ENCODE data around the gene SLC6A9. TPM values are rescaled to one million over a fixed set of nuclear protein-coding genes. Genes with fewer than 3 reads are reported as not detected.

Gene SLC6A9
- total RNA-seq, 1 experiment from 2014 or later = 30.1 TPM

- H3K79me2 ChIP-seq (ENCODE audit: insufficient read depth, low read length) = no peaks in the 10 kb centered on the region
- no peak overlapping the region for H4K91ac ChIP-seq (ENCODE audit: insufficient read length, low read depth, low read length)
- no peak overlapping the region for H2BK5ac ChIP-seq (ENCODE audit: insufficient read length, low read length)
- no peaks in the 10 kb centered on the region for H3K23me2 ChIP-seq (ENCODE audit: insufficient read length, low read depth, low read length, poor library complexity, severe bottlenecking)
- no CpG with 5 or more reads among the region's 22 CpGs for WGBS (ENCODE audit: extremely low coverage, insufficient read length, low lambda C conversion rate)
- H3K18ac ChIP-seq (ENCODE audit: insufficient read length, low read depth, low read length) = no peak overlapping the region
- DNase-seq = no peak
- no peak overlapping the region for H4K8ac ChIP-seq (replicated peaks; ENCODE audit: insufficient read length, low read depth, low read length)
- H3K9ac ChIP-seq (ENCODE audit: extremely low read depth, insufficient read length, low read length) = no peak overlapping the region
- no peak overlapping the region for H2AK5ac ChIP-seq (ENCODE audit: insufficient read length, low read length)
- no peak overlapping the region; the same call in 1 of the 2 replicates for H3K14ac ChIP-seq (ENCODE audit: insufficient read depth, low read length)
- no peak overlapping the region for H2BK20ac ChIP-seq (ENCODE audit: low read depth, low read length, poor library complexity, severe bottlenecking)
- no peak overlapping the region for H3K4me3 Mint-ChIP-seq
- no peak overlapping the region for H3K4me2 ChIP-seq (ENCODE audit: insufficient read depth, insufficient read length, low read length)
- no peak overlapping the region for H3K27ac Mint-ChIP-seq
- no peaks in the 10 kb centered on the region for H3K79me1 ChIP-seq (ENCODE audit: insufficient read depth, low read depth, low read length, poor library complexity, severe bottlenecking)
- no peaks in the 10 kb centered on the region for H3K4me1 ChIP-seq (ENCODE audit: insufficient read depth, low read length)
- H3T11ph ChIP-seq (ENCODE audit: low read length) = no peak overlapping the region
- H3K9me3 ChIP-seq (ENCODE audit: control insufficient read depth, low read depth, low read length) = no peaks in the 10 kb centered on the region
- no peak overlapping the region for H4K5ac ChIP-seq (ENCODE audit: insufficient read length, low read depth, low read length)
- H3K56ac ChIP-seq (ENCODE audit: insufficient read length, low read depth, low read length) = no peak overlapping the region
- H3K9me3 Mint-ChIP-seq = no peaks in the 10 kb centered on the region
- TF ChIP-seq CTCF (conservative IDR thresholded peaks at IDR 0.05) = no peak
- no peak overlapping the region for H3K27ac ChIP-seq (ENCODE audit: insufficient read length, low read depth, low read length)
- H3K4ac ChIP-seq (ENCODE audit: low read depth, low read length) = no peak overlapping the region
- no peaks in the 10 kb centered on the region for H4K20me1 ChIP-seq (ENCODE audit: control insufficient read depth, insufficient read depth, insufficient read length)
- H3K36me3 Mint-ChIP-seq (ENCODE audit: insufficient read depth in 1 of 3, low read depth in 3 of 3) = peaks cover 10 to 36% (median 27%) of the 10 kb centered on the region in 3 experiments; a peak in 6 of 7 replicates
- H2AFZ ChIP-seq (ENCODE audit: low read length) = no peak overlapping the region
- H3K27me3 Mint-ChIP-seq (ENCODE audit: low read depth) = peaks cover 2% of the 10 kb centered on the region
- no peak overlapping the region for H2BK15ac ChIP-seq (ENCODE audit: low read depth, low read length)
- no peak overlapping the region for H2BK12ac ChIP-seq (ENCODE audit: insufficient read length, low read depth, low read length)
- H3K27me3 ChIP-seq (ENCODE audit: insufficient read depth, low read length) = no peaks in the 10 kb centered on the region
- no peak overlapping the region for H2BK120ac ChIP-seq (ENCODE audit: low read depth, low read length, poor library complexity, severe bottlenecking)
- no peak overlapping the region for H3K23ac ChIP-seq (ENCODE audit: insufficient read length, low read depth, low read length)
- peaks cover 9 to 20% of the 10 kb centered on the region in 2 experiments; a peak in 3 of 4 replicates for H3K4me1 Mint-ChIP-seq
These were observed 33.8 kb downstream of the SLC6A9 start for GRCh38 chr1:43997295-43997999.

Measured in H9 (cell line).